SHP77 (cell line): Measurements from ENCODE around the gene LCE4A.
A peak's percentile ranks its signal among the peaks of the same experiment; 100 is the strongest.
"Not testable (repeated sequence)": the region's sequence is repeated elsewhere in the genome, so short reads cannot be mapped to it uniquely, and the experiment has no call there.

Experiments used
- DNase-seq, 2 experiments: peaks; one replicate each; lab custom pipeline; 2025; lab: John Stamatoyannopoulos, UW

LCE4A gene, protein sequence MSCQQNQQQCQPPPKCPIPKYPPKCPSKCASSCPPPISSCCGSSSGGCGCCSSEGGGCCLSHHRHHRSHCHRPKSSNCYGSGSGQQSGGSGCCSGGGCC

DNA sequence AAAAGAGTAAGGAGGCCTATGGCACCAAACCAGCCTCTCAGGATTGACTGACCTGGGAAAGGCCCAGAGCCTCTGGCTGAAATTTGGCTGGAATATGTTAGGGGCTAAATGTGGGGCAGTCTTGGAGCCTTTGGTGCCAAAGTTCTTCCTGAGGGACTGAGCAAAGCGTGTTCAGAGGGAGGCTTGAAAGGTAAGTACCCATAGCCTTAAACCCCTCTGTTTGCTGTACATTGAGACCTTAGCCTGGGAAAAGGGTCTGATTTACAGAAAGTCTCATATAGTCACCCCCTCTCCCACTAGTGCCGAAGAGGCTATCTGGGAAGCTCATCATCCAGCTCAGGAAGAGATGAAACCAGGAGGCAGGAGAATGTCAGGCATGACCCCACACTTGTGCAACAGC lies at the start of gene LCE4A:
Gene LCE4A (plus strand): TSS at position 301 of the 400 bp plus-strand sequence. CDS start 916 bp downstream, outside the sequence.
- DNase-seq: no peak

DNA sequence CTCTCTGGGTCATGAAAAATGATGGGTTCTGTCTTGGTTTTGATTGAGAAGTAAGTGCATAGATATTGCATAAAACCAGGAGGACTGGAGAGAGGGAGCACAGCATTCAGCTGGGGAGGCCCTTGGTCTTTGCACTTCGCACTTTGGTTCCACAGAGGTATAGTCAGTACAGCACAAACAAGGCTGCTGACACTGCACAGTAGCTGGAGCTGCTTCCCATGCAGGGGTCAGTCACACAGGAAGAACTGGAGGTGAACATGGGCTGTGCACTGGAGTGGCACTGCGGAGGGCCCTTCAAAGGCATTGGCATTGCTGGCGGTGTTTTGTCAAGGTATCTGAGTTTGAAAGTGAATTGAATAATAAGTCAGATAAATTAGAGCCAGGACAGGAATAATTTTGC lies 49.3 kb upstream of the LCE4A start:
- DNase-seq: no peak

DNA sequence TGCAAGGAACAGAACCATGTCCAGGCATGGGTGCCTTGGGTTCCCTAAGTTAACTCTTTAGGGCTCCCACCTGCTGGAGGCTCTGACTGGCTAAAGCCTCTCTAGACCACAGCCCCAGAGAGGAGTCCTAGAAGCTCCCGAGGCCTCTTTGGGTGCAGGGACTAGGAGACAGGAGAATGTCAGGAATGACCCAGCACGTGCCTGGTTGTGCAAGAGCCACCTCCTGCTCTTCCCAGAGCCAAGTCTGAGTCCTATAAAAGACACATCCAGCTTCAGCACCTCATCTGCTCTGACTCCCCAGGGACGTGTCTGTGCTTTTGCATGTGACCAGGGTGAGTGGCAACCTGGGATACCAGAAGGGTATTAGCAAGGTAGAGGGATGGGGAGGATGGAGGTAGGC lies 44.9 kb upstream of the LCE4A start, which contains the start of gene LCE2D:
Gene LCE2D (plus strand): TSS at position 283 of the 400 bp plus-strand sequence. CDS start 726 bp downstream, outside the sequence.
- DNase-seq: no peak

DNA sequence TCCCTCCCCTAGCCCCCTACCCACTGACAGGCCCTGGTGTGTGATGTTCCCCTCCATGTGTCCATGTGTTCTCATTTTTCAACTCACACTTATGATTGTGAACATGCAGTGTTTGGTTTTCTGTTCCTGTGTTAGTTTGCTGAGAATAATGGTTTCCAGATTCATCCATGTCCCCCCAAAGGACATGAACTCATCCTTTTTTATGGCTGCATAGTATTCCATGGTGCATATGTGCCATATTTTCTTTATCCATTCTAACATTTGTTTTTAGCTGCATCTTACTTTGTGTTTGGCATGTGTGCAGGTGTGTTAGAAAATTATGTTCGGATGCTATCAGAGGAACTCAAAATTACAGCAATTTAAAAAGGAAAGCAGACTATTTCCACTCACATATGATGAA lies 41.8 kb upstream of the LCE4A start:
- DNase-seq: not testable (repeated sequence)

DNA sequence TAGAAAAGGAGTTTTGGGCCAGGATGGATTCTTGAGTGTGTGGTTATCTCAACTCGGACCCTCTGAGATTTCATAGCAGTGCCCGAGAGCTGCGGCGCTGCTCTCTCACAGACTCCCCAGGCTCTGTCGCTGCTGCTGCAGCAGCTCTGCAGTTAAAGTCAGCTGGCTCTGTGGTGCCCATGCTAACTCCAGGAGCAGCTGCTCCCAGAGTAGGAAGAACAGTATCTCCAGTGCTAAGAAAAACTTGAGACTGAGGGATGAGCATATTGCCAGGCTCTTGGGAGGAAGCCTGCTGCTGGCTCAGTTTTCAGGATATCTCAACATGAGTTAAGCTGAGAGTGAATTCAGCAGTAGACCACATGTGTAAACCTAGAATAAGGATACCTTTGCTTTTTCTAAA lies 40.3 kb upstream of the LCE4A start:
- DNase-seq: no peak

DNA sequence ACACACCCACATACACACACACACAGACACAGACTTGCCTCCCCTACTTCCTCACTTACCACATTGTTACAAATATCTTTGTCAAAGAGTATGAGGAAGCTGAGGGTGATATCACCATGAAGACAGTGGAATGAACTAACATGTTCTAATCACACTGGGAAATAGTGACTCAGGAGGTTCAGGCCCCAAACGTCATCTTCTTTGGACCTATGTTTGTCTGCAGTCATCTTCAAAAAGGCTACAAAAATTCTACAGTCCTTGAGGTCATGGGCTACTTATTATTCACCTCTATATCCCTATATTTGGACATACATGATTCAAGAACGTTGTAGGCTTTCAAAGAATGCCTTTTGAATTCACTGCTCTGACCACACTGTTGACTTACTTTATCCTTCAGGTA lies 34.9 kb upstream of the LCE4A start:
- DNase-seq: no peak

DNA sequence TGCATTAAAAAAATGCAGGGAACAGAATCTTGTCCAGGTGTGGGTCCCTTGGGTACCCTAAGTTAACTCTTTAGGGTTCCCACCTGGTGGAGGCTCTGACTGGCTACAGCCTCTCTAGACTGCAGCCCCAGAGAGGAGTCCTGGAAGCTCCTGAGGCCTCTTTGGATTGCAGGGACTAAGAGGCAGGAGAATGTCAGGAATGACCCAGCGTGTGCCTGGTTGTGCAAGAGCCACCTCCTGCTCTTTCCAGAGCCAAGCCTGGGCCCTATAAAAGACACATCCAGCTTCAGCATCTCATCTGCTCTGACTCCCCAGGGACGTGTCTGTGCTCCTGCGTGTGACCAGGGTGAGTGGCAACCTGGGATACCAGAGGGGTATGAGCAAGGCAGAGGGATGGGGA lies 33.0 kb upstream of the LCE4A start, which contains the start of gene LCE2C:
Gene LCE2C (plus strand): TSS at position 297 of the 400 bp plus-strand sequence. CDS start 737 bp downstream, outside the sequence.
- not testable (repeated sequence) for DNase-seq

DNA sequence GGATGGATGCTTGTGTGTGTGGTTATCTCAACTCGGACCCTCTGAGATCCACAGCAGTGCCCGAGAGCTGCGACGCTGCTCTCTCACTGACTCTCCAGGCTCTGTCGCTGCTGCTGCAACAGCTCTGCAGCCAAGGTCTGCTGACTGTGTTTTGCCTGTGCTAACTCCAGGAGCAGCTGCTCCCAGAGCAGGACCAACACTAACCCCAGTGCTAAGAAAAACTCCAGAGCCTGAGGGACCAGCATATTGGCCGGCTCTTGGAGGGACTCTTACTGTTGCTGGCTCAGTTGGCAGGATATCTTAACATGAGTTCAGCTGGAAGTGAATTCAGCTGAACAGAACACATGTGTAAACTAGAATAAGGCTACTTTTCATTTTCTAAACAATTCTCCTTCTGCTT lies 28.5 kb upstream of the LCE4A start:
- DNase-seq: no peak

DNA sequence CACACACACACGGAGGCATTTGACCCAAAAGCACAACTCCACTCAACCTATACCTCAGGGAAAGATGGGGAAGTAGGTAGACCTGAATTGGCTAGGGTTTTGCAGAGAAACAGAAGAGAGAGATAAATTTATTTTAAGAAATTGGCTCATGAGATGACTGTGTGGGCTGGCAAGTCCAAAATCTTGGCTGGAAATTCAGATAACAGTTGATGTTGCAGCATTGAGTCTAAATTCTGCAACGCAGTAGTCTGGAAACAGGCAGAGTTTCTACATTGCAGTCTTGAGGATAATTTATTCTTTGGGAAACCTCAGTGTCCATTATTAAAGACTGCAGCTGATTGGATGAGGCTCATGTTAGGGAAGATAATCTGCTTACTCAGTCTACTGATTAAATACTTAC lies 26.3 kb upstream of the LCE4A start:
- no peak for DNase-seq

DNA sequence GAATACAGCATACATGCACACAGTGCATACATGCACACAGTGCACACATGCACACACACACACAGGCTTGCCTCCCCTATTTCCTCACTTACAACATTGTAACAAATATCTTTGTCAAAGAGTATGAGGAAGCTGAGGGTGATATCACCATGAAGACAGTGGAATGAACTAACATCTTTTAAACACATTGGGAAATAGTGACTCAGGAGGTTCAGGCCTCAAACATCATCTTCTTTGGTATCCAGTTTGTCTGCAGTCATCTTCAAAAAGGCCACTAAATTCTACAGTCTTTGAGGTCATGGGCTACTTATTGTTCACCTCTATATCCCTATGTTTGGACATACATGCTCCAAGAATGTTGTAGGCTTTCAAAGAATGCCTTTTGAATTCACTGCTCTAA lies 24.1 kb upstream of the LCE4A start:
- DNase-seq: no peak

DNA sequence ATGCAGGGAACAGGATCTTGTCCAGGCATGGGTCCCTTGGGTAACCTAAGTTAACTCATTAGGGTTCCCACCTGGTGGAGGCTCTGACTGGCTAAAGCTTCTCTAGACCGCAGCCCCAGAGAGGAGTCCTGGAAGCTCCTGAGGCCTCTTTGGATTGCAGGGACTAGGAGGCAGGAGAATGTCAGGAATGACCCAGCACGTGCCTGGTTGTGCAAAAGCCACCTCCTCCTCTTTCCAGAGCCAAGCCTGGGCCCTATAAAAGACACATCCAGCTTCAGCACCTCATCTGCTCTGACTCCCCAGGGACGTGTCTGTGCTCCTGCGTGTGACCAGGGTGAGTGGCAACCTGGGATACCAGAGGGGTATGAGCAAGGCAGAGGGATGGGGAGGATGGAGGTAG lies 22.1 kb upstream of the LCE4A start, which contains the start of gene LCE2B:
Gene LCE2B (plus strand): TSS at position 301 of the 400 bp plus-strand sequence. CDS start 721 bp downstream, outside the sequence.
- DNase-seq: not testable (repeated sequence)

DNA sequence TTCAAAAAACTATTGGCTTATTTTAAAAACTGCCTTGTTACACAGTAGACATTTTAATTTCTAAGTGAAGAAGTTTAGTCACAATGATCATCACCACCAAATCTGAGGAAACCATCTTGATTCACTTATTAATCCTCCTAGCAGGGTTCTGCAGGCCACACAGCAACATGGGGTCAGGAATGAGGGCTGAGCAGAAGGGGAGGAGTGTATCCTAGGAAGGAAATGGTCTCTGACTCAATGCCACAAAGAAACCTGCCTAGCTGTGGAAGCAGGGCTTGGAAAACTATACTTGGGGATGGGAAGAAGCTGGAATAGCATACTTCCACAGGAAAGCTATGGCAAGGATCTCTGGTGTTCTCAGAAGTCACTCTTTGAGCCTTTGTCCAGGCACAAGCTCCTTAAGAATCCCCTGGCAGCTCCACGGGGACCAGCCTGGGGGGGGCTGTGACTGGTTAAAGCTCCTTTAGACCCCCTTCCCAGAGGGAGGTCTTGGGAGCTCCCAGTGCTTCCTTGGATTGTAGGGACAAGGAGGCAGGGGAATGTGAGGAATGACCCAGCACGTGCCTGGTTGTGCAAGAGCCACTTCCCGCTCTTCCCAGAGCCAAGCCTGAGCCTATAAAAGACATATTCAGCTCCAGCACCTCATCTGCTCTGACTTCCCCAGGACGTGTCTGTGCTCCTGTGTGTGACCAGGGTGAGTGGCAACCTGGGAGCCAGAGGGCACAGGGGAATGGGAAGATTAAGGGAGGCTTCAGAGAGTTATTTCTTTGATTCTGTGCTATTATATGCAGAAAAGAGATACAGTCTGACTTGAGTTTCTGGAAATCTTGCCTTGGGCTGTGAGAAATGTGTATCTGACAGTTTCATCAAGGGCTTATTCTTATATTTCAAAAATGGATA lies 10.0 kb upstream of the LCE4A start, which contains the start of gene LCE2A:
Gene LCE2A (plus strand): TSS at position 645 of the 900 bp plus-strand sequence. CDS start 557 bp downstream, outside the sequence.
- no peak for DNase-seq

DNA sequence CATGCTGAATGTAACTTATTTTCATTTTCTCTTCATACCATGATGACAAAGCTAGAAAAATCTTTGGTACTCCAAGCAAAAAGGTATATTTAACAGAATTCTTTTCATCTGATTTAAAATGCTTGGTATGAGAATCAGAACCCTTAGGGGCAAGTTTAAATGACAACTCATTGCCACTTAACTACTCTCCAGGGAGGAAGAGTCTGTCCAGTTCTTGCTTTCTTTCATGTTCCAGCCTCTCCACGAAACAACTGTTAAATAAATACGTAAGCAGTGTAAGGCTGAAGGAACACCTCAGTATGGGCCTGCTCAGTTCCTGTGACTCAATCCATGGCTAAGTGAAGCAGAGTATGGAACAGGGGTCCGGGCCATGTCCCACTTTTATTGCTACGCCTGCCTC lies 8.2 kb upstream of the LCE4A start:
- no peak for DNase-seq

DNA sequence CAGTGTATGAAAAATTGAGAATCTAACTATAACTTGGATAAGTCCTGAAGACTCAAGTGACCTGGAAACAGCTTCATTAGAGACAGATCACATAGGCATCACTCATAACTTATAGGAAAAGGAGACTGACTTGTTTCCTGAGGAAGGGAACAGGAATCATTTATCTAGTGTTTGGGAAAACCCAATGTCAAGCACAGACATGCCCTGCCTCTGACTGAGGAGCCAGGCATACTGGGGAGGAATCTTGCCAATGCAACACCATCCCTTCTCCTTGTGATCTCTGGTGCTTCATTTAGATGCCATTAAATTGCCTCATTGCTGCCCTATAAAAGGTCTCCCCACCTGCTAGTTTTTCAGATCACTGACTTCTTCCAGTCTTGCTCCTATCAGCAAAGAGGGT lies 10.3 kb downstream of the LCE4A start:
- DNase-seq: no peak

DNA sequence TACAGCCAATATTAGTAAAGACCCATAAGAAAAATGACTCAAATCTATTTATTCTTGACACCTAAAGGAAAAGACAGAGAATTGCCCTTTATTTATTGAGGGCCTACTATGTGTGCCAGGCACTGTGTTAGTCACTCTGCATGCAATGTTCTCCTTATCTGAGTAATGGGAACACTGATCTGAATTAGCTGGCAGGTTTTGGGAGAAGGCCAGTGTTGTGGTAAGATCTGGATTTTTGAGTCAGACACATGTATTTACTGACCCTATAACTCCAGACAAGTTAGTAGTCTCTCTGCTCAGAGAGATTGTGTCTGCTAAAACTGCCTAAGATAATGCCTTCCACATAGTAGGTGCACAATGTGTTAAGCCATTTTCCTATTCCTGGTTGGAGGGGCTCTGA lies 17.3 kb downstream of the LCE4A start:
- no peak for DNase-seq

DNA sequence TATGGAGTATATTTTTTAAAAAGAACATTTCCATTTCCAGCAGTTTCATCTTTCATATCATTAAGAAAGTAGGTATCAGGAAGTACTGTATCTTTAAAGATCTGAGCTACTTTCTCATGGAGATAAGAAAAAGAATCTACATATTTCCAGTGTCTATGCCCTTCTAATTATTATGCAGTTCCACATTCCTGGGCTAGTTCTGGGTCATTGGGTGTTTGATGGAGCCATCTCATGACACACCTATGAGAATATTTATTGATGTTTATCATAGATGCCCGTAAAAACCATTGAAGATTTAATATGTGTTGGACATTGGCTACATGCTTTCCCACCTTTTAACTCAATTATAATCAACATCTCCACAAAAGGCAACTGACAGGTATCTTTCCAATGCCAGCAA lies 21.0 kb downstream of the LCE4A start:
- no peak for DNase-seq

DNA sequence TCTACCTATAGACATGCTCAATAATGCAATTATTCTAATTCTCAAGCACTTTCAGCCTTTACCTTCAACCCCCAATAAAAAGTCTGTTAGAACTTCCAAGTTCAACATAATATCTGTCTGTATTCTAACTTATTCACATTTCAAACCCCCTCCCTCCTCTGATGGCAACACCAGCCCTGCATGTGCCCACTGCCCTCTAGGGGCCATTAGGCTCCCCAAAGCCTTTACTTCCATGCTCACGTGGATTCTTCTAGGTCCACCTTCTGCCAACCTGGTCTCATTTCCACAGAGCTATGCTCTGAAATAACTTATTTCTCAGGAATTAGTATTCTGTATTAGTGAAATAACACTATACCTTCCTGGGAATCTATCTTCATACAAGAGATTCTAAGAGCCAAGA lies 27.7 kb downstream of the LCE4A start:
- DNase-seq: peak in 1 of 2 experiments; percentile 29

DNA sequence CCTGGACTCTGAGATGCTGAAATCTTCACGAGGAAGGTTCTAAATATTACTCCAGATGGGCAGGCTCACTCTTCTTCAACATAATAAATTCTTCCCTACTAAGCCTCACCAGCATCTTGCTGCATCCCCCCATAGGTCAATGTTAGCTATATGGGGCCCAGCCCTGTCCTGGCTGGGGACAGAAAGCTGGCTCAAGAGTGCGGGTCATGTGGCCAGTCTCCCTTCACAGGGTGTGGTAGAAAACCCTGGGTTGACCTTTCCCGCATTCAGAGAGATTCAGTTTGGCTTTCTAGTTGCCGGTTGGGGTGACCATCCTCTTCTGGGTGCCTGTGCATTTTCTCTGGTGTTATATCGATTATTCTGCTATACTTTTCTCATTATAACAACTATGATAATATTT lies 30.0 kb downstream of the LCE4A start:
- no peak for DNase-seq

DNA sequence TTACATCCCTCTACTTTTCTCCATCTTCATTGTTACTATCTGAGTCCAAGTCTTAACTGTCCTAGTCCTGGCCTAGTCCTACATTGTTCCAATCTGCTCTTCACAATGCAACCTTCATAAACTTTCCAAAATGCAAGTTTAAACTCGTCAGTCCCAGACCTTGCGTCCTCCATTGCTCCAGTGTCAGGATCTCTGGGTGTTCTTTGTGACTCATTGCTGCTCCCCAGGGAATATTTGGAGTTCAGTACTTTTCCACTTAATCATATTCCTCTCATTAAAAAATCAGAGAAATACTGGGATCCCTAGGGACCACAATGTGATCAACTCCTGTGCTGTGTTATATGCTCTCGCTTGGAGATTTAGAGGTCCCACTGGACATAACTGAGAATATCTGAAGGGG lies 31.9 kb downstream of the LCE4A start:
- no peak for DNase-seq

DNA sequence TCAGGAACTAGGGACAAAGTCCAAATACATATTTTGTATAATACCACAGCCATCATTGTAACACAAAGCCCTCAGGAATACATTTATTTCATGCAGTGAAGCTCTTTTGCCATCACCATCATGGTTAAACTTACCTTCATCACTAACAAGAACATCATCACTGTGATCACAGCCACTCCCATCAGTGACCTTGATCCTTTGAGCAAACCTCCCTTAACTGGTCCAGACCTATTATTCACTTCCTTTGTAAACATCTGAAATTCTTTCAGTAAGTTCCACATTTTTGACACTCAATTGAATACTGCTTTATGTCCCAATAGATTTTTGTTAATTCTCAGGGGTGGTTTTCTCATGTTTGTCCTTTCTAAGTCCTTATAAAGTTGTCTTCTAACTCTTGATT lies 33.7 kb downstream of the LCE4A start:
- DNase-seq: no peak

DNA sequence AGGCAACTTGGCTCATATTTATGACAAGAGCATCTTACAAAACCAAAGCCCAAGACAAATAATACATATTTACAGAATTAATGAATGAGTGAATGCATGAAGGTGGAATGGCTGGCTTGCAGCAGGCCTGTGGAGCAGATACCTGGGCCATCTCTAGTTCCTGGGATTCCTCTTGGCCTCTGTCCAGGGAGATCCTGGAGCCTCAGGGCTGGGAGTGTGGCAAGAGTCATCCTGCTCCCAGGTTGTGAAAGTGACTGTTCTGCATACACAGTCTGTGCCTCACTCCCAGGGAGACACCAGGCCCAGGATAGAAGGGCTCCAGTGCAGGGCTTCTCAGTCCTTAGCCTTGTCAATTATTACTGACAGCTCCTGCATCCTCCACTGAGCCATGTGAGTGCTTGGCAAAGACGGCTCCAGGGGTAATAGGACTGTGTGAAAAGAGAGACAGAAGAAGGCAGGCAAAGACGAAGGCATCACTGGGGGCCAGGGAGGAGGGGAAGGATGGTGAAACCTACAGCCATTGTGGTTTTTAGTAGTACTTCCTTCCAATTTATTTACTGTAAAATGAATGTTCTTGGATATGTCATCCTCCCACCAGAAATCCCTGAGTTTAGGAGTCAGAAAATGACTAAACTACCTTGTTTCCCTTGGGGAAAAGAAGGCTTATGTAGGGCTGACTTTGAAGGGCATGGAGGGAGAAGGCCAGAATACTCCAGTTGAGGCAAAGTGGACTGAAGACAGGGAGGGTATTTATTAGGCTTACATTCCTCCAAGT lies 35.6 kb downstream of the LCE4A start:
- no peak for DNase-seq

DNA sequence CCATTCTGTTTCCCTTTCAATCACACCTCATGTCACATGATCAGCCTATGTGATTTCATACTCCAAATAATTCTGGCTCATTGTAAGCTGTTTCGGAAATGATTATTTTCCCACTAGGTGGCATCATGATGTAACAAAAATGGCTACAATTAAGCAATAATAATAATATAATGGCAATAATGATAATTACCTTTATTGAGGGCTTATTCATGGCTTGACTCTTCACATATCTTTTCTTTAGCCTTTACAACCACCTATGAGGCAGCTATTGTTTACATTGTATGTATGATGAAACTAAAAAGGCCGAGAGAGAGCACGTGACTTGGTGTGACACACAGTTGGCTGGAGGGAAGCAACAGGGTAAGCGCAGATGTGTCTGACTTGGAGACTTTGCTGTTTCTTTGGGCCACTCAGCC lies 37.3 kb downstream of the LCE4A start:
- DNase-seq: peak; percentile 32 to 40
